Skin epidermis (tissue), 12 donors: ENCODE data around the gene STXBP1.

ENCODE experiments used
- H3K27ac ChIP-seq, 21 experiments: fragments of 200-600 bp; sonication (generic) in 11 of 21; one replicate each; pipeline ENCODE4 v1.5.0; 2020; ENCODE audit warnings: mild to moderate bottlenecking in 3 of 21, inconsistent platforms in 2 of 21, moderate library complexity in 2 of 21
- H3K4me3 ChIP-seq, 7 experiments: fragments of 200-600 bp; sonication (generic) in 2 of 7; one replicate each; pipeline ENCODE4 v1.5.0; 2020; ENCODE audit warnings: inconsistent platforms in 2 of 7, mild to moderate bottlenecking in 2 of 7, moderate library complexity in 1 of 7

STXBP1 gene

GRCh38 chr9:127611899-127612790 lies at the start of gene STXBP1:
Gene STXBP1, plus strand, starts transcription at chr9:127612277. Its CDS starts 127 bp downstream, at chr9:127612404.
- Histone ChIP-seq H3K27ac (peak within 1 kb of the TSS in 20 of 21 experiments; percentile 25 to 94 (median 78)), H3K4me3 (peak within 1 kb of the TSS; percentile 58 to 84 (median 78))

DNA sequence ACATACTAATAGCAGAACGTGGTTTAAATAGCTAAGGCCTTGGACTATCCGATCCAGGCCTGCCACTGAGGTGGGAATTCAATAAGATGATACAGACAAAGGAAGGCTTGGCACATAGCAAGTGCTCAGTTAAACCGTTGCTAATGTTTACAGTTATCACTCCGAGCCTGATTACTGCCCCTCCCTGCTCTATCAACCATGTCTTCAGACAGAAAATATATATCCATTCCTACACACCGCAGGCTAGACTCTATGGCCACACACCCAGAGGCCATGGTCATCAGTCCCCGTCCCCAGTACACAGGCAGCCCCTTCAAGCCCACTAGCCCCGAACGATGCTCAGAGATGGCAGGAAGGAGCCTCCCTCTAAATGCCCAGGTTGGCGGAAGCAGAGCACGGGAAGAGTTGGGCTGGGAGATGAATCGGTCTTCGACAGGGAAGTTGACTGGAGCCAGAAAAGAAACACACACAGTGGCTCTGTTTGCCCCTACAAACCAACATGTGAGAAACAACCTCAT lies 49.7 kb upstream of the STXBP1 start:
- peak overlapping the region; percentile 43 to 95 (median 81) for H3K27ac ChIP-seq
- H3K4me3 ChIP-seq, result no peak overlapping the region

GRCh38 chr9:127562841-127563401 lies 49.2 kb upstream of the STXBP1 start:
- peak overlapping the region; percentile 35 to 95 (median 81) for H3K27ac ChIP-seq

DNA sequence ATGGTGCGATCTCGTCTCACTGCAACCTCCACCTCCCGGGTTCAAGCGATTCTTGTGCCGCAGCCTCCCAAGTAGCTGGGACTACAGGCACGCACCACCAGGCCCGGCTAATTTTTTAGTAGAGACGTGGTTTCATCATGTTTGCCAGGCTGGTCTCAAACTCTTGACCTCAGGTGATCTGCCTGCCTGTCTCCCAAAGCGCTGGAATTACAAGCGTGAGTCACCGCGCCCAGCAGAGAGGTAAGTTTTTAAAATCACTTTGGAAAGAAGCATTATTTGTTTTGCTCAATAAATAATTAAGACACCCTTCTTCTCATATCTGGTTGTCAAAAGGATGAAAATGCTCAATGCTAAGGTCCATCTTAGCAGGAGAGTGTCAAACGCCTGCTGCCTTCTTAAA lies 48.5 kb upstream of the STXBP1 start:
- peak overlapping the region in 19 of 21 experiments; percentile 4 to 95 (median 81) for H3K27ac ChIP-seq
- no peak overlapping the region for H3K4me3 ChIP-seq

More at GRCh38 chr9:127562841-127563401, 49.2 kb upstream of the STXBP1 start:
- H3K4me3 ChIP-seq, result no peak overlapping the region

DNA sequence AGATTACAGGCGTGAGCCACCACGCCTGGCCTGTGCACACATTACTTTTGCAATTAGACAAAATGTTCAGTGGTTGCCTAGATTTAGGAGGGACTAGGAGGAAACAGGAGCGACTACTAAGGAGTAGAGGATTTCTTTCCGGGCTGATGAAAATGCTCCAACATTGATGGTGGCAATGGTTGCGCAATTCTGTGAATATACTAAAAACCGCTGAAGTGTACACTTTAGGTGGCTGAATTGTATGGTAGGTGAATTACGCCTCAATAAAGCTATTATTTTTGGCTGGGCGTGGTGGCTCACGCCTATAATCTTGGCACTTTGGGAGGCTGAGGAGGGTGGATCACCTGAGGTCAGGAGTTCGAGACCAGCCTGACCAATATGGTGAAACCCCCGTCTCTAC lies 46.8 kb upstream of the STXBP1 start:
- no peak overlapping the region for H3K4me3 ChIP-seq

DNA sequence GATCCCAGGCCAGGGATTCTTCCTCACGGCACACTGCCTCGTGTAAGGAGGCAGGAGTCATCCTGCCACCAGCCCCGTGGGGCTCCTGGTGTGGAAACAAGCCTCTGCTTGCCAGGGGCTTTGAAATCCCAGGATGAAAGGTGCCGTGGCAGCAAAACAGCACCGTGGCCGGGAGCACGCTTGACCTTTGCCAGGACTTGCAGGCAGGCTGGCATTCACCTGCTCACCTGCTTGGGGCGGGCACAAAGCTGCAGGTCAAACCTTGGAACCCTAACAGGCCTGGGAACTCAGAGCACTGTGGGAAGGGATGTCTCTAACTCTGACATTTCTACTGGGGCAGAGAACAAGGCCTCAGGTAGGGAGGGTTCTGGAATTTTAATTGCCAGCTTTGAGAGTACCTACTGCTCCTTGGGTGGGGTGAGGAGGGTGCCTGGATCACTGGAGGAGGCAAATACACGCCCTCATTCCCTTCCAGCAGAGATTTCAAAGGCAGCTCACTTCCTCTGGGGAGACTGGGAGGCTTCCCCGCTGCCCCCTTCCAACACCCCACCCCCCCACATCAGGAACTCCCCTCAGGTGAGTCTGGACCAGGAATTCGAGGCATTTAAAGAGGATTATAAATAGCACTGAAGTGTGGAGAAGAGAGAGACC lies 45.6 kb upstream of the STXBP1 start:
- Histone ChIP-seq H3K4me3 (peak overlapping the region; percentile 81 to 94 (median 91)), H3K27ac (peak overlapping the region; percentile 27 to 99 (median 95))

More for the DNA sequence above, 46.8 kb upstream of the STXBP1 start:
- peak overlapping the region in 7 of 21 experiments; percentile 37 to 99 (median 98) for H3K27ac ChIP-seq

DNA sequence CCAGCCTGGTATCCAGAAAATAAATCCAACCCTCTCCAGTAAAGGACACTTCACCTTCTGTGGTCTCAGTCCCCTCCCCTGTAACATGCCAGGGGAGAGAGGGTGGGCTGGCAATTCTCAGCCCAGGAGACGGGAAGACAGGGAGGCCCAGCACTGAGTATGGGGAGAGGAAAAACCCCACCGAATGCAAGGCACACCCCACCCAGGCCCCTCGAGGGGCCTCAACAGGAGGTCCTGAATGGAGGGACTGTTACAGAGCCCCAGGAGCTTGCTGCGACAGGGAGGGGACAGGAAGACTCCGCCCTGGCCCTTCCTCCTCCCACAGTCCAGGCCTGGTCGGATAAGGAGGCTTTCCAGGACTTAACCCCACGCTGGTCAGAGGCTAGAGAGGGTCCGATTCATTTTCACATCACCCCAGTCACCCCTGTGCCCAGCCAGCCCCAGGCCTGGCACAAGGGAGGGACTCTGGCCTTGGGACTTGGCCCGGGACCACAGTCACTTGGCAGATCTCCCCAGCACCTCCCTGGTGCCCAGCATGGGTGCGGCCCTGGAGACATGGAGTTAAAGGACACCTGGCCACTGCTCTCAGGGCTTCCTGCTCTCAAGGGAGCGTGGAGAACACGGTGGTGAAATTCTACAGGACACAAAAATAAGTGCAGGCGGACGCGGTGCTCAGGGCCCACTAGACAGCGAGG lies 44.9 kb upstream of the STXBP1 start:
- Histone ChIP-seq H3K27ac (peak overlapping the region; percentile 27 to 99 (median 95)), H3K4me3 (peak overlapping the region; percentile 81 to 94 (median 91))

- peak overlapping the region; percentile 81 to 94 (median 91) for H3K4me3 ChIP-seq
- peak overlapping the region; percentile 75 to 99 (median 95) for H3K27ac ChIP-seq
These were observed 44.1 kb upstream of the STXBP1 start for GRCh38 chr9:127567730-127568617.

DNA sequence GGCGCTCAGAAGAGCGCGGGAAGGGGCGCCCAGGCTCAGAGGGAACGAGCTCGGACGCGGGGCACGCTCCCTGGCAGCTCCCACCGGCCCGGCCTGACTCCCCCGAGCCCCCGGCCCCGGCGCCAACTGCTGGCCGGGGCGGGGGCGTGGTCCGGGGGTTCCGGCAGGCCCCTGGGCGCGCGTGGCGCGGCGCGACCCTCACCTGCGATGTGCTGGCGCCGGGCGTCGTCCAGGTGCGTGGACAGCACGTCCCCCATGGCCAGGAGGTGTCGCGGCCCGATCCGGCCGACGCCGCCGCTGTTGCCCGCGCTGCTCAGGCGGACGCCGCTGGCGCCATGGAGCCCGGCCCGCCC lies 43.5 kb upstream of the STXBP1 start:
- H3K4me3 ChIP-seq, result peak overlapping the region; percentile 81 to 94 (median 91)
- H3K27ac ChIP-seq, result peak overlapping the region; percentile 75 to 99 (median 95)

GRCh38 chr9:127568971-127569885 lies 42.8 kb upstream of the STXBP1 start:
- Histone ChIP-seq H3K4me3 (peak overlapping the region; percentile 81 to 94 (median 91)), H3K27ac (peak overlapping the region; percentile 75 to 99 (median 97))

- peak overlapping the region; percentile 54 to 99 (median 96) for H3K27ac ChIP-seq
- H3K4me3 ChIP-seq, result peak overlapping the region; percentile 81 to 94 (median 91)
These were observed 42.1 kb upstream of the STXBP1 start for GRCh38 chr9:127569886-127570401.

GRCh38 chr9:127570533-127571111 lies 41.5 kb upstream of the STXBP1 start:
- Histone ChIP-seq H3K27ac (peak overlapping the region in 19 of 21 experiments; percentile 12 to 99 (median 97)), H3K4me3 (no peak overlapping the region)

DNA sequence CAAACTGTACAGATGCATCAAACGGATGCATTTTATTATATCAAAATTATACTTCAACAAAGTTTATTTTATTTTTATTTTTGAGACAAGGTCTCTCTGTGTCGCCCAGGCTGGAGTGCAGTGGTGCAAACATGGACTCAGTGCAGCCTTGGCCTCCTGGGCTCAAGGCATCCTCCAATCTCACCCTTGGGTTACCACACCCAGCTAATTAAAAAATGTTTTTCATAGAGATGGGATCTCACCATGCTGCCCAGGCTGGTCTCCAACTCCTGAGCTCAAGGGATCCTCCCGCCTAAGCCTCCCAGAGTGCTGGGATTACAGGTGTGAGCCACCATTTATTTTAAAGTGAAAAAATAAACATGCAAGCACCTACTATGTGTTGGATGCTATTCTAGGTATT lies 40.1 kb upstream of the STXBP1 start:
- Histone ChIP-seq H3K27ac (peak overlapping the region in 3 of 21 experiments; percentile 81 to 92 (median 87)), H3K4me3 (no peak overlapping the region)

DNA sequence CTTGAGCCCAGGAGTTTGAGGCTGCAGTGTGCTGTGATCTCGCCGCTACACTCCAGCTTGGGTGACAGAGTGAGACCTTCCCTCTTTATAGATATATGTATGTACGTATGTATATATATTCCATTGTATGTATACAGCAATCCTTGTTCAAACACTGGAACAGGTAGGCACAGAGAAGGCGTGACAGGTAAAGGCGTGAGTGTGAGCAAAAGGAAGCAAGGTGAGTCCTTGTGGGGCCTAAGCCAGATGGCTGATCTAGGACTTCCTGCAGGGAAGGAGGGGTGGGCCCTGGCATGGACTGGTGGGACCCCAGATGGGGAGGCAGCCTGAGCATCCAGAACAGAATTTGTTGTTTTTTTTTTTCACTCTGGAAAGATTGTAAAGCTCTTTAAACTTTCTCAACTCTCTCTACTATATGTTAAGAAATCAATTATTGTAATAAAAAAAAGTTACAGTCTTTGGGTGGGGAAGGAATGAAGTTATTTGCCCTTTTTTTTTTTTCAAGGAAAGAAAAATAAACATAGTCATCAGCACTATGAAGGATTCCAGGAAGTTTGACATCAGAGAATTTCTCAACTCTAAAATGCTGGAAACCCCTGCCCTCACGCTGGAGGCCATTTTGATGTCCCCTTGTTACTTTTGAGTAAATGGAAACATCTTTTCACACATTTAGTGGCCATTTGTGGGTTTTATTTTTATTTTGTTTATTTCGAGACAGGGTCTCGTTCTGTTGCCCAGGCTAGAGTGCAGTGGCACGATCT lies 38.9 kb upstream of the STXBP1 start:
- Histone ChIP-seq H3K4me3 (no peak overlapping the region), H3K27ac (peak overlapping the region in 20 of 21 experiments; percentile 60 to 94 (median 84))

DNA sequence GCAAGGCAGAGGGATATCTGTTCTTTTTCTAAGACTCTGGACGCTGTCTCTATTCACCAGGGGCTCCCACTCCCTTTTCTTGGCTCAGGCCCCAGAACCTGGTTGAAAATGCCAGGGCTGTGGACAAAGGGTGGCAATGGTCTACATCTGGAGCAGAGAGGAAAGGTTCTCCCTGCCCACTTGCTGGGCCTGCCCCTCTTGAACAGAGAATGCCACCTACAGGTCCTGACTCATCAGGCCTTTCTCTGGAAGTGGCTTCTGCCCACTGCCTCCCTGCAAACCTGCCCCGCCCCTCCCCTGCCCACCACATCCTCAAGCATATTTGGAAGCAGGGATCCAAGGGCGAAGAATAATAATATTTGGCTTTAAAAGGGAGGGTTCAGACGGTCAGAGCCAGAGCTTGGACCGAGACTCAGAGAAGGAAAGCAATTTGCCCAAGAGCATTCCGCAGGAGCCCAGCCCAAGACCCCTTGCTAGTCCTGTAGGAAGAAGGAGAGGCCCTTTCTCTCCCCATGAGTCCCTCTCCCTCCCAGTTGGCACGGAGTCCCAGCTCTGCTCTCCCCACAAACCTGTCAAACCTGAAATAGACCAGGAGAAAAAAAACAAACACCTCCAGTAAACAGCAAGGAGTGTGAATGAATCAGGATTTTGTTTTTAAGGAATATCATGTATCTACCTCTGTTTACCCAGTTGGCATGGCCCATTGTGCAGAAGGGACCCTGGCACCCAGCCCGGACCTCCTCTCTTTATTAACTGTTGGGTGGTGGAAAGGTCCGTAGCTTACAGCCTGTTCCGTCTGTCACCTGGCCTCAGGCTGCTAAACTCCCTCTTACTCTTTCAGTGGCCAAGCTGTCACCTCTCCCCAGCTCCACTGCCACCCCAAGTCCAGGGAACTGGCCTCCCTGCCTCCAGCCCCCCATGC lies 37.7 kb upstream of the STXBP1 start:
- Histone ChIP-seq H3K4me3 (no peak overlapping the region), H3K27ac (peak overlapping the region in 20 of 21 experiments; percentile 60 to 94 (median 84))
